HFF-Myc (cell line): ENCODE results near the gene KCNK15.

Experiments
- DNase-seq: peaks from one replicate; pipeline ENCODE4 v3.0.0-alpha.2; 2011; ENCODE audit warnings: low read depth; ENCODE audit errors: extremely low read depth
- H3K4me3 ChIP-seq: replicated peaks from 2 replicates; pipeline ENCODE4 v1.5.1; 2011; ENCODE audit warnings: low read depth, mild to moderate bottlenecking, control low read depth, low read length
- CTCF ChIP-seq: IDR thresholded peaks from 2 replicates; pipeline ENCODE4 v1.5.1; 2012; ENCODE audit warnings: mild to moderate bottlenecking, low read depth, low read length, control low read depth; ENCODE audit errors: missing control alignments

KCNK15 gene

DNA sequence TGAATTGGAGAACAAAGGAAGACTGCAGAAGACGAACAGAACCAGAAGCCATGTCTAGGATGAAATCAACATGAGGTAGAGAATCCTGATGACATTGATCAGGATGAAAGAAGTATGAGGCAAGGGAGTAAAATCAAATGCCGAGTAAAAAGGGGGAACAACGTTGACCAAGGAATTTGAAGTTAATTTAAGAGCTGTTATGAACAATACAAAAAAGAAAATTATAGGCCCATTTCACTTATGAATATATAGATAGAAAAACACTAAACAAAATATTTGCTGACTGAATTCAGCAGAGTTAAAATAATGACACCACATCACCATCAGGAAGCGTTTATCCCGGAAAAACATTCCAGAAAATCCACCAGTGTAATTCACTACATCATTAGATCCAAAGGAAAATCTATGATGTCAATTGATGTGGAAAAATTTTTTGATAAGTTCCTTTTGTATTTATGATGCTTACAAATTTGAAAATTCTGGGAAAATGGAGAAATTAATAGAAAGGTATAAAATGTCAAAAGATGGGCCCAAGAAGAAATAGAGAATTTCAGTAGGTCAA is 38.6 kb upstream of the KCNK15 start:
- H3K4me3 ChIP-seq = no peak overlapping the region
- DNase-seq = no peak
- TF ChIP-seq CTCF = no peak

GRCh38 chr20:44709380-44709779 is 36.3 kb upstream of the KCNK15 start:
- no peak for DNase-seq
- no peak overlapping the region for H3K4me3 ChIP-seq
- TF ChIP-seq CTCF = no peak

DNA sequence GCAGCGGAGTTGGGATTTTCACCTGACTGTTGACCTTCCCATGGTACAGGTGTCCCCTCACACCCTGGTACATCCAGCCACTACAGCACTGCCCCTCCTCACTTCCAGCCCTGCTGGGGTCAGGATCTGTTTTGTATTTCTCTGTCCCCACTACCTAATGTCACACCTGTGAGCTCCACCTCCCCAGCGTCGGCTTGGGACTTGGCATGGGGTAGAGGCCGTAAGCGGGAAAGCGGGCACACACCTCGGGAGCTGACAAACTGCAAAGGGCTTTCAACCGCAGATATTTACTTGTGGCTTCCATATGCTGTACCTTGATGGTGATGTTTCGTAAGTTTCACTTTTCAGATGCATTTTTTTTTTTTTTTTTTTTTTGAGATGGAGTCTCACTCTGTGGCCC is 35.9 kb upstream of the KCNK15 start:
- no peak for TF ChIP-seq CTCF
- DNase-seq = no peak
- H3K4me3 ChIP-seq = no peak overlapping the region

DNA sequence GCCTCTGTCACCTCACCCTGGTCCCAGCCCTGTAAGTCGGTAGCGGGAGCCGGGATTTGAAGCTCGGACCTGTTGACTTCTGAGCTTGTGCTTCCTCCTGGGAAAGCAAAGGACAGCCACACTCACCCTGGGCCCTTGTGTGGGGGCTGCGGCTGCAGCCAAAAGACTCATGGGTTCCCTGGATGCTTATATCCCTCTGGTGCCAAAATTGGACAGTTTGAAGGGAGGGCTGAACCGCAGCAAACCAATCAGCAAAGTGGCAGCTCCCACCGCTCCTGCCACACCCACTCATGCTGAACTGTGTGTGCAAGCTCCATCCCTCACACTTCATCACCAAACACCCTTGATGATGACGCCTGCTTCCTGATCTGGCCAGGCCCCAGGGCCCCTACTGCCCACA is 34.4 kb upstream of the KCNK15 start:
- TF ChIP-seq CTCF = no peak

DNA sequence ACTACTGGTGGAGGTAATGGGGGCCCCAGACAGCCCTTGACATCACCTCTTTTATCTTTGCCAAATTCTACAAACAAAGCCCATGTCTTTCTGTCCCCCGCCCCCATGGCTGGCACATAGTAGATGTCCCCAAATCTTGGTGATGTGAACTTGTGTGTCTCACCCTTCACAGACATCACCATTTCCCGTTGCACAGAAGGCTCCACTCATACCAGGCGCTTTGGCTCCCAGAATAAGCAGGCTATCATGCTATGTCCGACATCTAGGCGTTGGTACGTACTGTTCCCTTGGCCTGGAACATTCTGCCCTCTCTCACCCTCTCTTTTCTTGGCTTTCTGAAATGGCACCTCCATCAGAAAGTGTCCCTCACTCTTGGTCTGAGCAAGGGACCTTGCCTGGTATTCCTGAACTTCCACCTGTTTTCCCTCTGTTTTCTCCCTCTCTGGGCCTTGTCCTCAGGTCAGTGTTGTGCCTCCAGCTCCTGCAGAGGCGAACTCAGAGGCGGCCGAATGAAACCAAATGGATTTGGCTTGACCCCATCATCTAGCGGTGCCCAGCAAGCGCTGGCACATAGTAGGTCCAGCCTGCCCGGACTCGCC is 31.5 kb upstream of the KCNK15 start:
- no peak overlapping the region for H3K4me3 ChIP-seq
- no peak for DNase-seq
- TF ChIP-seq CTCF = no peak

More for the DNA sequence above, 34.4 kb upstream of the KCNK15 start:
- no peak overlapping the region for H3K4me3 ChIP-seq
- DNase-seq = no peak

DNA sequence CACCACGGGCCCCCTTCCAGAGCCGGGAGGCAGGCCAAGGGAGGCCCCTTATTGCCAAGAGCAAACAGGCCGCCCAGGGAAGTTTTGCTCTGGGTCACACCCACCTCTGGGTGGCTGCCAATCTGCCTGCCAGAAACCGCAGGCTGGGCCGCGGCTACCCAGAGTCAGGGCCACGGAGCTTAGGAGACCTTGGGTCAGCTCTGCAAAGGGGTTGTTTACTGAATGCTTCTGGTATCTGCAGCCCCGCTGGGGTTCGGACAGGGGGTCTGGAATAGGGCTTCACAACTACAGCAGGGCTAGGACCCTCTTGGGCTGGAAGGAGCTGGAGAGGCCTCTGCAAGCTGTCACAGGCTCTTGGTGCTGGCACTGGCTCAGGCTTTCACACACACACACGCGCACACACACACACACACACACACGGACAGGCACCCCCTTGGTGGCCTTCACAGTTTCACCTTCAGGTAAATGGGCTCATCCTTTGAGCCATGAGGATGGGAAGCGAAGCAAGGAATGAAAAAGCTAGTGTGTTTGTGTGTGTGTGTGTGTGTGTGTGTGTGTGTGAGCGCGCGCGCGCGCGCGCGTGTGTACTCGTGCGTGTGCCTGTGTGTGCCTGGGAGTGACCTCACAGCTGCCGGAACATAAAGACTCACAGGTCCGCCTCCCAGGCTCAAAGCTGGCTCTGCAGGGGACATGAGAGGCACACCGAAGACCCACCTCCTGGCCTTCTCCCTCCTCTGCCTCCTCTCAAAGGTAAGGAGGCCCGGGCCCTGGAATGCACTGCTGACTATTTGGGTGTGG is 30.8 kb upstream of the KCNK15 start, which contains the start of gene CCN5:
CCN5 (plus strand) TSS at position 669 of the 798 bp plus-strand sequence; CDS start at position 691, 22 bp downstream.
- no peak for TF ChIP-seq CTCF
- DNase-seq = no peak
- H3K4me3 ChIP-seq = no peak within 1 kb of the TSS
